ENCODE data around the gene MERTK. TPM values are rescaled to one million over a fixed set of nuclear protein-coding genes. Genes with fewer than 3 reads are reported as not detected.
"Not testable (repeated sequence)": the region's sequence is repeated elsewhere in the genome, so short reads cannot be mapped to it uniquely, and the experiment has no call there.

MERTK gene
- total RNA-seq, 2 experiments from 2014 or later = 0.43 to 0.70 TPM

DNA sequence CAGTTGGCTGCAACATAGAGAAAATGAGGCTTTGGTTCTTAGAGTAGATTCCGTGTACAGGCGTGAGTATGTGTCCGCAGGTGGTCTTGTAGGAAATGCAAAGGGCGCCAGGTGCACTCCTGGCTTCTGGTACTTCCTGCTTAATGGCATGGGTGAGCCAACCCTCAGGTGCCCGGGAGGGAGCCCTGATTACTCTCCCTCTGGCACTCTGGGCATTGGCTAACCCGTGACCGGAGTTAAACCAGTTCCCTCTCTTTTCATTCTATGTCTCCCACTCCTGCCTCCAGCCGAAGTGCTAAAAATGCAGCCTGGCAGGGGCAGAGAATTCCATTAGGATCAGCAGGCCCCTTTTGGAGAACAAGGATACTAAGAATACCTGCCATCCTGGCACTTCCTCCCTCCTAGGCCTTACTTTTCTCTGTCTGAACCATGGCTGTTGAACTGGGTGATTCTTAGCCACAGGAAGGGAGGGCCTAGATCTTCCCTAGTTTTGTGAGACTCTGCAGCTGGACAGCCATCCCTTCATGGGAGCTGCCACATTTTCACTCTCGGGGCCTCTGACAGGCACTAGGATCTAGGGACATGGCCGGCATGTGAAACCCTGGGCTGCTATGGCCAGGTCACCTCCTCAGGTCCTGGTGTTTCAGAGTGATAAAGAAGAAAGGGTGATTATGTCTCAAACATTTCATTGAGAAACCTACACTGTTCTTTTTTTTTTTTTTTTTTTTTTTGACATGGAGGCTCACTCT lies 6.5 kb downstream of the MERTK start:
- DNase-seq (no peak), ATAC-seq (no peak)
- Mint-ChIP-seq H3K36me3 (ENCODE audit: low read depth) (no peaks in the 10 kb centered on the region), H3K27ac (no peak overlapping the region), H3K9me3 (no peaks in the 10 kb centered on the region), H3K27me3 (peaks cover 9% of the 10 kb centered on the region), H3K4me3 (no peak overlapping the region), H3K4me1 (ENCODE audit: low read depth) (peaks cover 10% of the 10 kb centered on the region)
- intact Hi-C loops (cut with micrococcal nuclease) = no loop called here
- ChIA-PET POLR2A (interaction anchor here (1.2 kb wide), 1 partner anchor 30 kb away, joined by 4 read pairs; no protein-coding TSS in a partner anchor), CTCF (no interaction called here)
- TF ChIP-seq, protein P1, sequence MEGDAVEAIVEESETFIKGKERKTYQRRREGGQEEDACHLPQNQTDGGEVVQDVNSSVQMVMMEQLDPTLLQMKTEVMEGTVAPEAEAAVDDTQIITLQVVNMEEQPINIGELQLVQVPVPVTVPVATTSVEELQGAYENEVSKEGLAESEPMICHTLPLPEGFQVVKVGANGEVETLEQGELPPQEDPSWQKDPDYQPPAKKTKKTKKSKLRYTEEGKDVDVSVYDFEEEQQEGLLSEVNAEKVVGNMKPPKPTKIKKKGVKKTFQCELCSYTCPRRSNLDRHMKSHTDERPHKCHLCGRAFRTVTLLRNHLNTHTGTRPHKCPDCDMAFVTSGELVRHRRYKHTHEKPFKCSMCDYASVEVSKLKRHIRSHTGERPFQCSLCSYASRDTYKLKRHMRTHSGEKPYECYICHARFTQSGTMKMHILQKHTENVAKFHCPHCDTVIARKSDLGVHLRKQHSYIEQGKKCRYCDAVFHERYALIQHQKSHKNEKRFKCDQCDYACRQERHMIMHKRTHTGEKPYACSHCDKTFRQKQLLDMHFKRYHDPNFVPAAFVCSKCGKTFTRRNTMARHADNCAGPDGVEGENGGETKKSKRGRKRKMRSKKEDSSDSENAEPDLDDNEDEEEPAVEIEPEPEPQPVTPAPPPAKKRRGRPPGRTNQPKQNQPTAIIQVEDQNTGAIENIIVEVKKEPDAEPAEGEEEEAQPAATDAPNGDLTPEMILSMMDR (IDR thresholded peaks at IDR 0.05) = no peak

DNA sequence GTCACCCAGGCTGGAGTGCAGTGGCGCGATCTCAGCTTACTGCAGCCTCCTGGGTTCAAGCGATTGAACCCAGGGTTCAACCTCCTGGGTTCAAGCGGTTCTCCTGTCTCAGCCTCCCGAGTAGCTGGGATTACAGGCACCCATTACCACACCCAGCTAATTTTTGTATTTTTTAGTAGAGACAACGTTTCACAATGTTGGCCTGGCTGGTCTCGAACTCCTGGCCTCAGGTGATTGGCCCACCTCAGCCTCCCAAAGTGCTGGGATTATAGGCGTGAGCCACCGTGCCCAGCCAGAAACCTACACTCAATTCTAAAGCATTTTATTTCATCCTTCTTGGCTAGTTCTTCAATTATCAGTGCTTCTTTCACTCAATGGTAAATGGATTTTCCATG lies 7.1 kb downstream of the MERTK start:
- POLR2A ChIA-PET; CTCF ChIA-PET; H3K36me3 Mint-ChIP-seq (ENCODE audit: low read depth): not testable (repeated sequence)

DNA sequence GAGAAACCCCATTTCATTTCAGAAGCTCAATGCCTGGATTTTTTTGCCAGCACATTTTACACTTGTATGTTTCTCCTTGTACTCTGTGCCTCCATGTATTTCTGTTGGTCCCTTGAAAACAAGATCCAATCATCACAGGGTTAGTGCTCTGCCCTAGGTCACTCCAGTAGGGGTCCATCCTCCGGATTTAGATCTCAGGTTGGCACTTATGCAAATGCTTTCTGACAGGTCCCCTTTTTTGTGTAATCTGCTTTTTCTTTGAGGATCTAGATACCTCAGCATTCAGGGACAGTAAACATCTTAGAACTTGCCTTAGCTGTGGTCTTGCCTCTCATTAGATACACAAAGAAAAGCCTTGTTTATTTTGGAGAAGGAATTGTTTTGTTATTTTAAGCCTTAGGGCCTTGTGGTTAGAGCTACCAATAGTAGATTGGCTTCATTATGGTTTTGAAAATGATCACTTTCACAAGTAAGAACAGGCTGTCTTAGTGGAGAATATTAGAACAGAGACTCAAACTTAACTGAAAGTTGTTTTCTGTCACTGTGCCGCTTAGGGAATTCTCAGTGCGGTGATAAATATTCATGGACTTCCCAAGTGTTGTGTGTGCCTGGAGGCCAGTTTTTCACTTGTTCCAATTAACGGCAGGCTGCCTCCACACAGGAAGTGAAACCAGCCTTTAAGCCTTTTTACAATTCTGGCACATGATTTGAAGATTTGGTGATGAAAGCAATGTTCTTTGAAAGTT lies 7.8 kb downstream of the MERTK start:
- H3K4me3 Mint-ChIP-seq = no peak overlapping the region
- ATAC-seq = no peak
- no peaks in the 10 kb centered on the region for H3K9me3 Mint-ChIP-seq
- H3K4me1 Mint-ChIP-seq (ENCODE audit: low read depth) = peaks cover 8% of the 10 kb centered on the region
- DNase-seq = no peak
- TF ChIP-seq, protein P1 (IDR thresholded peaks at IDR 0.05) = no peak
- ChIA-PET CTCF (interaction anchor here (1.3 kb wide), 1 partner anchor 9 kb away, joined by 5 read pairs; no protein-coding TSS in a partner anchor), POLR2A (no interaction called here)
- no peak overlapping the region for H3K27ac Mint-ChIP-seq
- peaks cover 3% of the 10 kb centered on the region for H3K27me3 Mint-ChIP-seq
- H3K36me3 Mint-ChIP-seq (ENCODE audit: low read depth) = no peaks in the 10 kb centered on the region
- intact Hi-C loops (cut with micrococcal nuclease) = no loop called here

More for the DNA sequence above, 7.1 kb downstream of the MERTK start:
- H3K9me3 Mint-ChIP-seq; H3K27ac Mint-ChIP-seq; DNase-seq; intact Hi-C loops (cut with micrococcal nuclease); ATAC-seq; H3K4me1 Mint-ChIP-seq (ENCODE audit: low read depth); H3K4me3 Mint-ChIP-seq; H3K27me3 Mint-ChIP-seq: not testable (repeated sequence)

DNA sequence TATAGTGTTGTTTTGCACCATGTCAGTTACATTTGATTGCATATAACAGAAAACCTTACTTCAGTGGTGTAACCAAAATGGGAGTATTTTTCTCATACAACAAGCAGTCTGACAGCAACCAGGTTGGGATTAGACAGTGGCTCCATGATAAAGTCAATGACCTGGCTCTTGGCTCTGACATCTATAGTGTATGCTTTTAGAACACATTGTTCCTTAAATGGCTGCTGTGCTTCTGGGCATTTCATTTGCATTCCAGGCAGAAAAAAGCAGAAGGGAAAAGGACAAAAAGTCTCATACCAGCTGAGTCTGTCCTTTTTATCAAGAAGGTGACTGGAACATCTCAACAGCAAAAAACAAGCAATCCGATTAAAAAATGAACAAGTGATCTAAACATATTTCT lies 10.2 kb downstream of the MERTK start:
- no peaks in the 10 kb centered on the region for H3K27me3 Mint-ChIP-seq
- CTCF ChIA-PET = interaction anchor here (0.9 kb wide), 1 partner anchor 21 kb away, joined by 3 read pairs; no protein-coding TSS in a partner anchor
- no peaks in the 10 kb centered on the region for H3K9me3 Mint-ChIP-seq
- TF ChIP-seq, protein P1 (IDR thresholded peaks at IDR 0.05) = no peak
- no peak for DNase-seq
- intact Hi-C loops (cut with micrococcal nuclease) = no loop called here
- ATAC-seq = no peak
- POLR2A ChIA-PET = no interaction called here
- H3K36me3 Mint-ChIP-seq (ENCODE audit: low read depth) = no peaks in the 10 kb centered on the region
- H3K4me3 Mint-ChIP-seq = no peak overlapping the region
- no peak overlapping the region for H3K27ac Mint-ChIP-seq
- H3K4me1 Mint-ChIP-seq (ENCODE audit: low read depth) = peaks cover 8% of the 10 kb centered on the region

DNA sequence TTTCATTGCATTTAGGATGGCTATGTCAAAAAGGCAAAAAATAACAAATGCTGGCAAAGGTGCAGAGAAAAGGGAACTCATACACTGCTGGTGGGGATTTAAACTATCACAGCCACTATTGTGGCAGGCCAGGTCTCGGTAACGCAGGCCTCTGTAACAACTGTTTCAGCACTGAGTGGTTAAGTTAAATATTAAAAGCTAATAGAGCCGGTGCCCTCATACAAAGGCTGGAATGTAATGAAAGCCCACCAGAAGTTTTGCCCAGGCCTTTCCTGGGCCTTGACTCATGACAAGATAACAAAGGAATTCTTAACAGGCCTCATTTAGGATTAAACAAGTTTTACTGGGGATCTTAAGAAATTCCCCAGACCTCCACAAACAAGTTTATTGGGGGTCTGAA lies 10.7 kb downstream of the MERTK start:
- no peak overlapping the region for H3K4me3 Mint-ChIP-seq
- intact Hi-C loops (cut with micrococcal nuclease) = no loop called here
- ChIA-PET CTCF (no interaction called here), POLR2A (no interaction called here)
- no peak for ATAC-seq
- H3K27ac Mint-ChIP-seq = no peak overlapping the region
- H3K27me3 Mint-ChIP-seq = no peaks in the 10 kb centered on the region
- H3K9me3 Mint-ChIP-seq = no peaks in the 10 kb centered on the region
- no peaks in the 10 kb centered on the region for H3K36me3 Mint-ChIP-seq (ENCODE audit: low read depth)
- TF ChIP-seq, protein P1 (IDR thresholded peaks at IDR 0.05) = no peak
- H3K4me1 Mint-ChIP-seq (ENCODE audit: low read depth) = peaks cover 8% of the 10 kb centered on the region
- DNase-seq = no peak

DNA sequence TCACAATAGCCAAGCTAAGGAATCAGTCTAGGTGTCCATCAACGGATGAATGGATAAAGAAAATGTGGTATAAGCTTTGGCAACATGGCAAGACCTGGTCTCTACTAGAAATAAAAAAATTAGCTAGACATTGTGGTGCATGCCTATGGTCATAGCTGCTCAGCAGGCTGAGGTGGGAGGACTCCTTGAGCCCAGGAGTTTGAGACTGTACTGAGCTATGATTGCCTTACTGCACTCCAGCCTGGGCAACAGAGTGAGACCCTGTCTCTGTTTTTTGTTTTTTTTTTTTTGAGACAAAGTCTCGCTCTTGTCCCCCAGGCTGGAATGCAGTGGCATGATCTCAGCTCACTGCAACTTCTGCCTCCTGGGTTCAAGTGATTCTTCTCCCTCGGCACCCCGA lies 11.6 kb downstream of the MERTK start:
- H3K4me3 Mint-ChIP-seq; H3K9me3 Mint-ChIP-seq; H3K27me3 Mint-ChIP-seq; DNase-seq; H3K4me1 Mint-ChIP-seq (ENCODE audit: low read depth); ATAC-seq; intact Hi-C loops (cut with micrococcal nuclease); H3K36me3 Mint-ChIP-seq (ENCODE audit: low read depth); H3K27ac Mint-ChIP-seq; POLR2A ChIA-PET: not testable (repeated sequence)
- CTCF ChIA-PET = interaction anchor here (0.6 to 1.2 kb wide), 3 partner anchors 12 to 91 kb away, joined by 3 read pairs; partner anchors contain the start of gene MERTK

Data from activated CD8-positive, alpha-beta T cell treated with anti-CD3 and anti-CD28 coated beads for 36 hours (primary cell).